ENCODE data around the gene LBR.

- TF ChIP-seq TCF4 (CRISPR knock-in tag; IDR thresholded peaks at IDR 0.05; ENCODE audit: borderline replicate concordance) (no peak), TSHZ2 (CRISPR knock-in tag; IDR thresholded peaks at IDR 0.05) (no peak), ZFP30 (CRISPR knock-in tag; IDR thresholded peaks at IDR 0.05) (no peak), PATZ1 (CRISPR knock-in tag; IDR thresholded peaks at IDR 0.05; ENCODE audit: borderline replicate concordance) (no peak), ISL1 (CRISPR knock-in tag; IDR thresholded peaks at IDR 0.05) (no peak), GLIS3 (CRISPR knock-in tag; IDR thresholded peaks at IDR 0.05) (no peak), ZFP3 (CRISPR knock-in tag; IDR thresholded peaks at IDR 0.05) (no peak), RARB (CRISPR knock-in tag; IDR thresholded peaks at IDR 0.05) (no peak), BACH2 (CRISPR knock-in tag; IDR thresholded peaks at IDR 0.05; ENCODE audit: borderline replicate concordance) (no peak), PPARA (CRISPR knock-in tag; IDR thresholded peaks at IDR 0.05; ENCODE audit: borderline replicate concordance) (no peak), CSDC2 (CRISPR knock-in tag; IDR thresholded peaks at IDR 0.05) (no peak)
Measured at GRCh38 chr1:225410036-225410435, 17.8 kb downstream of the LBR start.
